Measurements from ENCODE around the gene FAM83C. TPM values are rescaled to one million over a fixed set of nuclear protein-coding genes. Genes with fewer than 3 reads are reported as not detected.

FAM83C gene
- polyA plus RNA-seq, 3 donors = not detected

GRCh38 chr20:35307666-35308653 lies 15.7 kb upstream of the FAM83C start:
- peaks cover 4 to 48% of the 10 kb centered on the region in 2 donors for H3K36me3 ChIP-seq (replicated peaks in 1 of 2; ENCODE audit: control insufficient read depth in 1 of 2, insufficient read depth in 2 of 2, low read length in 2 of 2)
- intact Hi-C loops (cut with micrococcal nuclease) = loop anchor here in 1 of 2 donors (10.0 kb wide), 1 partner anchor 137 kb away; no protein-coding TSS in a partner anchor

More at GRCh38 chr20:35307666-35308653, 15.7 kb upstream of the FAM83C start:
- peaks cover 35 to 49% of the 10 kb centered on the region in 2 donors for H3K36me3 Mint-ChIP-seq
- DNase-seq = no peak
- 98% methylated on average over 8 of the region's 13 CpGs for WGBS (ENCODE audit: insufficient coverage)
- TF ChIP-seq CTCF (IDR thresholded peaks at IDR 0.05) = no peak
- H3K9me3 Mint-ChIP-seq = no peaks in the 10 kb centered on the region
- Histone ChIP-seq H3K9me3 (replicated peaks in 1 of 2; ENCODE audit: control insufficient read depth in 1 of 2, insufficient read depth in 1 of 2, low read length in 2 of 2) (no peaks in the 10 kb centered on the region), H3K27ac (ENCODE audit: low read depth in 1 of 2, low read length in 2 of 2) (no peak overlapping the region), H3K79me2 (ENCODE audit: insufficient read depth, low read length) (no peaks in the 10 kb centered on the region), H3K4me2 (replicated peaks; ENCODE audit: extremely low read depth, low read length, poor library complexity, severe bottlenecking) (no peak overlapping the region), H2AFZ (ENCODE audit: insufficient read depth, low read depth, low read length, poor library complexity, severe bottlenecking) (no peak overlapping the region), H3K4me1 (ENCODE audit: control insufficient read depth in 1 of 2, insufficient read depth in 2 of 2, low read length in 2 of 2) (no peaks in the 10 kb centered on the region), H4K20me1 (ENCODE audit: insufficient read depth, low read length) (no peaks in the 10 kb centered on the region), H3K4me3 (replicated peaks in 1 of 3; ENCODE audit: low read depth in 2 of 3, low read length in 3 of 3) (no peak overlapping the region), H3K27me3 (ENCODE audit: control insufficient read depth in 2 of 2, insufficient read depth in 2 of 2, low read length in 2 of 2) (no peaks in the 10 kb centered on the region), H3K9ac (ENCODE audit: insufficient read depth, low read length, poor library complexity, severe bottlenecking) (no peak overlapping the region)
- no peak overlapping the region for H3K4me3 Mint-ChIP-seq
- H3K27me3 Mint-ChIP-seq (ENCODE audit: low read depth in 3 of 3) = peaks cover 0 to 4% (median 0%) of the 10 kb centered on the region in 3 donors
- H3K4me1 Mint-ChIP-seq = peaks cover 14% of the 10 kb centered on the region
- peak overlapping the region in 3 of 7 donors; percentile 17 to 55 (median 22) for H3K27ac Mint-ChIP-seq
